Astrocyte (in vitro differentiated cells and primary cell): ENCODE measurements around the gene DNAJB4. TPM values are rescaled to one million over a fixed set of nuclear protein-coding genes. Genes with fewer than 3 reads are reported as not detected.

Experiments used
- DNase-seq: peaks from one replicate; pipeline ENCODE4 v3.0.0-alpha.2; 2010; ENCODE audit warnings: low read depth
- FAIRE-seq: peaks from 2 replicates; lab custom pipeline; 2011; peaks lifted over from hg19 to GRCh38; lab: Jason Lieb, UNC
- H2AFZ ChIP-seq: 2 replicates; pipeline ENCODE4 v1.6.0; 2012; ENCODE audit warnings: low read depth, low read length, inconsistent platforms
- H3K27ac ChIP-seq: 2 replicates; pipeline ENCODE4 v1.5.1; 2011; ENCODE audit warnings: low read depth, low read length, inconsistent platforms
- H3K27me3 ChIP-seq: 2 replicates; pipeline ENCODE4 v1.6.0; 2011; ENCODE audit warnings: low read length, inconsistent platforms; ENCODE audit not compliant: insufficient read depth
- H3K36me3 ChIP-seq: 2 replicates; pipeline ENCODE4 v1.5.1; 2011; ENCODE audit warnings: low read length, inconsistent platforms; ENCODE audit not compliant: insufficient read depth
- H3K4me1 ChIP-seq: 2 replicates; pipeline ENCODE4 v1.5.1; 2011; ENCODE audit warnings: low read length, inconsistent platforms; ENCODE audit not compliant: insufficient read depth
- H3K4me2 ChIP-seq: 2 replicates; pipeline ENCODE4 v1.6.0; 2012; ENCODE audit warnings: low read length, inconsistent platforms
- H3K4me3 ChIP-seq: 2 replicates; pipeline ENCODE4 v1.5.1; 2011; ENCODE audit warnings: low read depth, mild to moderate bottlenecking, low read length, inconsistent platforms; ENCODE audit not compliant: insufficient read depth
- H3K79me2 ChIP-seq: 2 replicates; pipeline ENCODE4 v1.6.0; 2012; ENCODE audit warnings: mild to moderate bottlenecking, low read length, inconsistent platforms; ENCODE audit not compliant: insufficient read depth
- H3K9ac ChIP-seq: 2 replicates; pipeline ENCODE4 v1.6.0; 2012; ENCODE audit warnings: mild to moderate bottlenecking, low read length, inconsistent platforms
- H3K9me3 ChIP-seq: 2 replicates; pipeline ENCODE4 v1.5.1; 2012; ENCODE audit warnings: low read depth, mild to moderate bottlenecking, low read length, inconsistent platforms; ENCODE audit not compliant: insufficient read depth
- H4K20me1 ChIP-seq: 2 replicates; pipeline ENCODE4 v1.6.0; 2012; ENCODE audit warnings: low read length, inconsistent platforms; ENCODE audit not compliant: insufficient read depth
- H3K27ac Mint-ChIP-seq: one replicate; pipeline ENCODE4 v1.8.0; 2021; ENCODE audit warnings: mild to moderate bottlenecking, mixed read lengths; ENCODE audit not compliant: unreplicated experiment
- H3K27me3 Mint-ChIP-seq: one replicate; pipeline ENCODE4 v1.8.0; 2021; ENCODE audit warnings: low read depth, mixed read lengths; ENCODE audit not compliant: unreplicated experiment
- H3K36me3 Mint-ChIP-seq: one replicate; pipeline ENCODE4 v1.8.0; 2021; ENCODE audit warnings: low read depth, mixed read lengths; ENCODE audit not compliant: unreplicated experiment
- H3K4me1 Mint-ChIP-seq: one replicate; pipeline ENCODE4 v1.8.0; 2021; ENCODE audit warnings: low read depth, mixed read lengths; ENCODE audit not compliant: unreplicated experiment
- H3K4me3 Mint-ChIP-seq: one replicate; pipeline ENCODE4 v1.8.0; 2021; ENCODE audit warnings: mild to moderate bottlenecking, moderate library complexity, mixed read lengths; ENCODE audit not compliant: unreplicated experiment
- H3K9me3 Mint-ChIP-seq: one replicate; pipeline ENCODE4 v1.8.0; 2021; ENCODE audit warnings: mild to moderate bottlenecking, mixed read lengths; ENCODE audit not compliant: unreplicated experiment
- EZH2 ChIP-seq: IDR thresholded peaks from 2 replicates; pipeline ENCODE4 v1.6.1; 2012; ENCODE audit warnings: mild to moderate bottlenecking, low read length, inconsistent platforms; ENCODE audit not compliant: insufficient read depth
- total RNA-seq: library from RNA; stranded (reverse); gene quantifications from 2 replicates; pipeline ENCODE4 v1.2.1, GENCODE V29; 2021
- TF ChIP-seq, protein P1 (sequence below): IDR thresholded peaks from 2 replicates; pipeline ENCODE4 v1.5.1; 2011; ENCODE audit warnings: low read depth, mild to moderate bottlenecking, inconsistent platforms, low read length, moderate library complexity; ENCODE audit not compliant: insufficient read depth

The DNAJB4 gene
- total RNA-seq, 1 donor from 2014 or later: 58.6 TPM

DNA sequence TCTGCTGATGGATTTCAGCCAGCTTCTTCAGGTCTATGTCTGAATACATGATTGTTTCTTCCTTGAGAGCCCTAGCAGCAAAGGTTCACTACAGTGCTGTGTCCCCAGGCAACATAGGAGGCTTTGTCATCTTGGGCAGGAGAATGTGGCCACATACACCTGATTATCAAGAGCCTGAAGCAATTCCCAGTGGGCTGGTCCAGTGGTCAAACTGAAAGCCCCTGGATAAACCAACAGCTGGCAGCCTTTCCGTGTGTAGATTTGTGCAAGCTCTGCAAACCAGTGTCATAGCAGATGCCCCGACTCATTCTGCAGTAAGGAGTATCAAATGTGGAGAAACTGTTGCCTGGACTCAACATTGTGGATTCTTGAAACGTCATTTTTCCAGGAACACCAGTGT, 38.7 kb downstream of the DNAJB4 start:
- H3K9me3 Mint-ChIP-seq: peaks cover 5% of the 10 kb centered on the region
- no peaks in the 10 kb centered on the region for H3K4me1 Mint-ChIP-seq

DNA sequence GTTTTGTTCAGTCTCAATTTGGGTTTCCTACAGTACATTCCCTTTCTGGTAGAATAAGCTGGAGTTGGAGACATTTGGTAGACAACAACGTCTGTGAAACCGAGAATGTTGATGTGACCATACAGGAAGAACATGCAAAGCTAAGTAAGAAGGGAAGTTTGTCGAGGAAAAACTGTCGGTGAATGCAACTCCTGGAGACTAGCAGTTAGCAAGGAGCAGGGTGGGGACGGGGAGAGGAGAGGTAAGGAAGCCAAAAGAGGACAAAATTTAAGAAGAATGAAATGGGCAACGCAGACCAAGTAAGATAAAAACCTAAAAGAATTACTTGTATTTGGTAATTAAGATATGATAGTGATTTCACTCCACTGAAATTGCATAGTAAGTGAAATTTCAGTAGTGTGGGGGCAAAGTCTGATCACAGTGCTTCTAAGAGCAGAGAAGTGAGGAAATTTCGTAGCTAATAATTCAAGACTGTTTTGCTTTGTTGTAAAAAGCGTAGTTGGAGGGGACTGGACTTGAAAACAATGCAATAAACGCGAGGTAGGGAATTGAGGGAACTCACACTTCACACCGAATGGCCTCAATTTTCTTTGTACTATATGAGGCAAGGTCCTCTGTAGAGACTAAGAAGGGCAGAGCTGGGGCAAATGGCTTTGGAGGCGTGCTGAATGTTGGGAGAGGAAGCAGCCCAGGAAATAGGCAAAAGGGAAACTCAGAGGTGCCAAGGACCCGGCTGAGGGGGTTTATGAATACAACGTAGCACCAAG, 40.2 kb downstream of the DNAJB4 start:
- Histone ChIP-seq H3K27me3 (peaks cover 16% of the 10 kb centered on the region), H3K36me3 (no peaks in the 10 kb centered on the region), H3K4me2 (peak overlapping the region; percentile 95), H2AFZ (no peak overlapping the region), H4K20me1 (no peaks in the 10 kb centered on the region), H3K79me2 (no peaks in the 10 kb centered on the region), H3K9me3 (no peaks in the 10 kb centered on the region), H3K27ac (no peak overlapping the region), H3K4me3 (no peak overlapping the region), H3K4me1 (peaks cover 8% of the 10 kb centered on the region), H3K9ac (no peak overlapping the region)
- FAIRE-seq: no peak
- peaks cover 7% of the 10 kb centered on the region for H3K9me3 Mint-ChIP-seq
- no peak overlapping the region for H3K27ac Mint-ChIP-seq
- H3K36me3 Mint-ChIP-seq: peaks cover 4% of the 10 kb centered on the region
- H3K4me3 Mint-ChIP-seq: no peak overlapping the region
- H3K27me3 Mint-ChIP-seq: peaks cover 40% of the 10 kb centered on the region
- no peaks in the 10 kb centered on the region for H3K4me1 Mint-ChIP-seq
- no peak for DNase-seq
- TF ChIP-seq, protein P1, sequence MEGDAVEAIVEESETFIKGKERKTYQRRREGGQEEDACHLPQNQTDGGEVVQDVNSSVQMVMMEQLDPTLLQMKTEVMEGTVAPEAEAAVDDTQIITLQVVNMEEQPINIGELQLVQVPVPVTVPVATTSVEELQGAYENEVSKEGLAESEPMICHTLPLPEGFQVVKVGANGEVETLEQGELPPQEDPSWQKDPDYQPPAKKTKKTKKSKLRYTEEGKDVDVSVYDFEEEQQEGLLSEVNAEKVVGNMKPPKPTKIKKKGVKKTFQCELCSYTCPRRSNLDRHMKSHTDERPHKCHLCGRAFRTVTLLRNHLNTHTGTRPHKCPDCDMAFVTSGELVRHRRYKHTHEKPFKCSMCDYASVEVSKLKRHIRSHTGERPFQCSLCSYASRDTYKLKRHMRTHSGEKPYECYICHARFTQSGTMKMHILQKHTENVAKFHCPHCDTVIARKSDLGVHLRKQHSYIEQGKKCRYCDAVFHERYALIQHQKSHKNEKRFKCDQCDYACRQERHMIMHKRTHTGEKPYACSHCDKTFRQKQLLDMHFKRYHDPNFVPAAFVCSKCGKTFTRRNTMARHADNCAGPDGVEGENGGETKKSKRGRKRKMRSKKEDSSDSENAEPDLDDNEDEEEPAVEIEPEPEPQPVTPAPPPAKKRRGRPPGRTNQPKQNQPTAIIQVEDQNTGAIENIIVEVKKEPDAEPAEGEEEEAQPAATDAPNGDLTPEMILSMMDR: no peak
- no peak for TF ChIP-seq EZH2

More for the DNA sequence above, 38.7 kb downstream of the DNAJB4 start:
- Histone ChIP-seq H3K9ac (no peak overlapping the region), H3K79me2 (no peaks in the 10 kb centered on the region), H3K27ac (no peak overlapping the region), H3K4me2 (no peak overlapping the region), H3K4me3 (no peak overlapping the region), H3K4me1 (peaks cover 8% of the 10 kb centered on the region), H2AFZ (no peak overlapping the region), H4K20me1 (no peaks in the 10 kb centered on the region), H3K27me3 (peaks cover 16% of the 10 kb centered on the region), H3K9me3 (no peaks in the 10 kb centered on the region), H3K36me3 (no peaks in the 10 kb centered on the region)
- peaks cover 40% of the 10 kb centered on the region for H3K27me3 Mint-ChIP-seq
- no peak for DNase-seq
- no peak overlapping the region for H3K4me3 Mint-ChIP-seq
- peaks cover 4% of the 10 kb centered on the region for H3K36me3 Mint-ChIP-seq
- no peak for FAIRE-seq
- no peak for TF ChIP-seq EZH2
- TF ChIP-seq, protein P1: no peak
- H3K27ac Mint-ChIP-seq: no peak overlapping the region

- Histone ChIP-seq H3K4me2 (peak overlapping the region; percentile 95), H3K4me3 (peak overlapping the region; percentile 67), H3K9me3 (no peaks in the 10 kb centered on the region), H4K20me1 (no peaks in the 10 kb centered on the region), H3K4me1 (peaks cover 8% of the 10 kb centered on the region), H3K27ac (no peak overlapping the region), H2AFZ (peak overlapping the region; percentile 84), H3K27me3 (peaks cover 16% of the 10 kb centered on the region), H3K9ac (peak overlapping the region; percentile 71), H3K79me2 (no peaks in the 10 kb centered on the region), H3K36me3 (no peaks in the 10 kb centered on the region)
- peaks cover 4% of the 10 kb centered on the region for H3K36me3 Mint-ChIP-seq
- no peaks in the 10 kb centered on the region for H3K4me1 Mint-ChIP-seq
- no peak overlapping the region for H3K27ac Mint-ChIP-seq
- TF ChIP-seq EZH2: no peak
- TF ChIP-seq, protein P1: no peak
- DNase-seq (no peak), FAIRE-seq (no peak)
- peaks cover 7% of the 10 kb centered on the region for H3K9me3 Mint-ChIP-seq
- H3K27me3 Mint-ChIP-seq: peaks cover 40% of the 10 kb centered on the region
- H3K4me3 Mint-ChIP-seq: peak overlapping the region; percentile 62
Measured at GRCh38 chr1:78045563-78045925, 40.8 kb downstream of the DNAJB4 start.
